Left lung (tissue), 10 donors: Measurements from ENCODE around the gene PIM3. TPM values are rescaled to one million over a fixed set of nuclear protein-coding genes. Genes with fewer than 3 reads are reported as not detected.

Source experiments
- ATAC-seq: fragments of 200-7000 bp; cut with Tn5 transposase; one replicate; pipeline ENCODE4 v1.9.1; 2020; ENCODE audit warnings: moderate library complexity
- DNase-seq, 4 donors: peaks; one replicate each; pipeline ENCODE4 v3.0.0-alpha.2; 2013 to 2020
- H3K27ac ChIP-seq, 2 donors: fragments of 200-600 bp; sonication (generic) in 1 of 2; one replicate each; pipeline versions ENCODE4 v1.5.0 to v1.8.0; 2020 to 2021
- H3K27me3 ChIP-seq, 2 donors: fragments of 200-600 bp; sonication (generic) in 1 of 2; one replicate each; pipeline versions ENCODE4 v1.5.0 to v1.8.0; 2020 to 2021
- H3K36me3 ChIP-seq, 2 donors: fragments of 200-600 bp; sonication (generic) in 1 of 2; one replicate each; pipeline versions ENCODE4 v1.5.0 to v1.8.0; 2020 to 2021
- H3K4me1 ChIP-seq, 2 donors: fragments of 200-600 bp; one replicate each; pipeline ENCODE4 v1.8.0; 2021
- H3K4me3 ChIP-seq, 2 donors: fragments of 200-600 bp; sonication (generic) in 1 of 2; one replicate each; pipeline versions ENCODE4 v1.5.0 to v1.8.0; 2020 to 2021; ENCODE audit warnings: mild to moderate bottlenecking in 1 of 2
- H3K9me3 ChIP-seq, 2 donors: fragments of 200-600 bp; sonication (generic) in 1 of 2; one replicate each; pipeline versions ENCODE4 v1.5.0 to v1.8.0; 2020 to 2021
- CTCF ChIP-seq, 2 donors: fragments of 200-600 bp; sonication (generic) in 1 of 2; IDR thresholded peaks; one replicate each; pipeline versions ENCODE4 v1.5.0 to v1.8.0; 2021; ENCODE audit warnings: antibody characterized with exemption in 2 of 2
- intact Hi-C, 2 donors: fragments of 100-400 bp; cut with DNase I; formaldehyde crosslinking; loops; one replicate each; pipeline versions ENCODE4 v1.11.2 to v1.14.2; 2022
- polyA plus RNA-seq, 6 donors: library from polyadenylated mRNA; unstranded; fragments of 120-200 nt; gene quantifications; one replicate each; pipeline ENCODE4 v1.2.1, GENCODE V29; 2013; ENCODE audit not compliant: insufficient read length in 6 of 6
- total RNA-seq, 2 donors: library from RNA; stranded (reverse); fragmentation: NEBNext Ultra II Directional; extraction: Animal tissue kit (Norgen Biotek cat#: 25700); gene quantifications; one replicate each; pipeline ENCODE4 v1.2.1, GENCODE V29; 2021
- donor health status: DM: no; HTN: yes; CAD: no.
- donor health status: DM: no; HTN: no; CAD: no.

PIM3 gene
- total and polyA plus RNA-seq, 8 donors: 21.3 to 129 (median 32.1) TPM

GRCh38 chr22:49965091-49966040 lies 4.8 kb downstream of the PIM3 start:
- H3K4me1 ChIP-seq: peaks cover 39 to 80% of the 10 kb centered on the region in 2 donors
- peaks cover 0 to 50% of the 10 kb centered on the region in 2 donors for H3K36me3 ChIP-seq
- H3K4me3 ChIP-seq: peak overlapping the region in 1 of 2 donors; percentile 100
- ATAC-seq (no peak), DNase-seq (peak in 2 of 4 donors; percentile 34 to 84)
- no peaks in the 10 kb centered on the region for H3K9me3 ChIP-seq
- TF ChIP-seq CTCF (IDR thresholded peaks at IDR 0.05): no peak
- H3K27me3 ChIP-seq: no peaks in the 10 kb centered on the region
- H3K27ac ChIP-seq: peak overlapping the region; percentile 95 to 97
- intact Hi-C loops: no loop called here

- peaks cover 0 to 50% of the 10 kb centered on the region in 2 donors for H3K36me3 ChIP-seq
- H3K27ac ChIP-seq: peak overlapping the region; percentile 95 to 97
- intact Hi-C loops: no loop called here
- no peaks in the 10 kb centered on the region for H3K27me3 ChIP-seq
- DNase-seq (peak in 1 of 4 donors; percentile 43), ATAC-seq (no peak)
- peak overlapping the region in 1 of 2 donors; percentile 100 for H3K4me3 ChIP-seq
- peaks cover 42 to 89% of the 10 kb centered on the region in 2 donors for H3K4me1 ChIP-seq
- H3K9me3 ChIP-seq: no peaks in the 10 kb centered on the region
- TF ChIP-seq CTCF (IDR thresholded peaks at IDR 0.05): no peak
Observed at GRCh38 chr22:49966041-49966773, 5.6 kb downstream of the PIM3 start.

GRCh38 chr22:49966774-49967705 lies 6.5 kb downstream of the PIM3 start:
- Histone ChIP-seq H3K27me3 (peaks cover 0 to 4% of the 10 kb centered on the region in 2 donors), H3K27ac (peak overlapping the region; percentile 95 to 97), H3K4me1 (peaks cover 43 to 97% of the 10 kb centered on the region in 2 donors), H3K9me3 (no peaks in the 10 kb centered on the region), H3K4me3 (peak overlapping the region in 1 of 2 donors; percentile 100), H3K36me3 (peaks cover 0 to 42% of the 10 kb centered on the region in 2 donors)
- no peak for TF ChIP-seq CTCF (IDR thresholded peaks at IDR 0.05)
- DNase-seq (peak in 2 of 4 donors; percentile 72 to 94), ATAC-seq (no peak)
- intact Hi-C loops: no loop called here

- ATAC-seq (no peak), DNase-seq (peak in 3 of 4 donors; percentile 49 to 79 (median 75))
- Histone ChIP-seq H3K4me3 (peak overlapping the region in 1 of 2 donors; percentile 100), H3K4me1 (peaks cover 44 to 98% of the 10 kb centered on the region in 2 donors), H3K27ac (peak overlapping the region; percentile 95 to 97), H3K9me3 (no peaks in the 10 kb centered on the region), H3K27me3 (peaks cover 0 to 8% of the 10 kb centered on the region in 2 donors), H3K36me3 (peaks cover 0 to 36% of the 10 kb centered on the region in 2 donors)
- intact Hi-C loops: no loop called here
- TF ChIP-seq CTCF (IDR thresholded peaks at IDR 0.05): no peak
Observed at GRCh38 chr22:49967706-49968208, 7.2 kb downstream of the PIM3 start.
